Skin of body (tissue), 2 donors: ENCODE results near the gene CWC27. TPM values are rescaled to one million over a fixed set of nuclear protein-coding genes. Genes with fewer than 3 reads are reported as not detected.
"Not testable (repeated sequence)": the region's sequence is repeated elsewhere in the genome, so short reads cannot be mapped to it uniquely, and the experiment has no call there.

Experiments
- DNase-seq: peaks from one replicate; lab custom pipeline; 2025; lab: John Stamatoyannopoulos, UW
- total RNA-seq: library from RNA; depleted of rRNA; stranded (reverse); fragments of >200 nt; gene quantifications from one replicate; pipeline ENCODE4 v1.2.3, GENCODE V29; 2014

CWC27 gene
- total RNA-seq, 1 donor from 2014 or later: 16.9 TPM

- no peak for DNase-seq
These were observed 19.4 kb downstream of the CWC27 start for GRCh38 chr5:64788156-64788555.

DNA sequence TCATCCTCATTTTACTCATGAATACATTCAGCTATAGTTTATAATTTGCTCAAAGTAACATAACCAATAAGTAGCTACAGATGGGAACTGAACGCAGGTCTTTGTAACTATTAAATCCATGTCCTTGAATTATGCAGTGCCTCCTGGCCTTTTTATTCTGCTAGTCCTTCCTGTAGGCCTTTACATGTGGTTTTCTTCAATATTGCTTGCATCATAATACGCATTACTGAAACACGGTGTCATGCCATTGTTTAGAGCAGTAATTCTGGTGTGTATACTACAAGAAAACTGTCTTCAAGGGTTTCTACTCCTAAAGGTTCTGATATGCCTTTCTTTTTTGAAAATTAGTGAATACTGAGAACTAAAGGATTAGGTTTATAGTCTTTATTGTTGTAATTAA is 20.7 kb downstream of the CWC27 start:
- DNase-seq: no peak

DNA sequence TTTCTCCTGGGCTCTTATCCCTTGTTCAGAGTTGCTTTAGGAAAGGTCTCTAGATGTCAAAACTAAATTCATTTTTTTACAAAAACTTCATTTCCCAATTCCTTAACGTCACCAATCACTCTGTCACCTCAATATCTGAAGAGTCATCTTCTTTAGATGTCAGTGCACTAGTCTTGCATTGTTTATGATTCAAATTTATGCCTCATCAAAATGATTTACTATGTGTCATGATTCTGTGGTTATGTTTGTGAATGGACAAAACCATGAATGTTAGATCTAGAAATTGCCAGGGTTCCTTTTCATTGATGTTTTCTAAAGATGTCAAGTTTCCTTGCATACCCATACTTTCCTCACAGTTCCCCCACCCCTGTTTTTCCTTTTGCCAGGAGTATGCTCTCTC is 21.5 kb downstream of the CWC27 start:
- no peak for DNase-seq

DNA sequence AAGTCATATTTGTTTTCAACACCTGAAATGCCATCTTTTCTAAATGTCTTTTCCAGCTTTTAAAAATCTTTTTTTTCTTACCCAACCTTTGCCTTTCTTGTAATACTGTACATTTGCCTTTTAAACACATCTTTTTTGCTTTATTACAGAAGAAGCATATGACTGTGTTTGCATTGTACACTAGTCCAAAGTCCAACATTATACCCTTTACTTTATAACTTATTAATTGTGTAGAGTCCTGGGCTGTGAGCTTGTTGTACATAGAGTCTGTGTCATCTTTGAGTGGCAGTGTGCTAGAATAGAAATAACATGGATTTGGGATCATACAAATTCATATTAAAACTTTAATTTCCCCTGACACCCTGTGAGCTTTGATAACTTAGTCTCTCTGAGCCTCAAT is 23.7 kb downstream of the CWC27 start:
- DNase-seq: no peak

DNA sequence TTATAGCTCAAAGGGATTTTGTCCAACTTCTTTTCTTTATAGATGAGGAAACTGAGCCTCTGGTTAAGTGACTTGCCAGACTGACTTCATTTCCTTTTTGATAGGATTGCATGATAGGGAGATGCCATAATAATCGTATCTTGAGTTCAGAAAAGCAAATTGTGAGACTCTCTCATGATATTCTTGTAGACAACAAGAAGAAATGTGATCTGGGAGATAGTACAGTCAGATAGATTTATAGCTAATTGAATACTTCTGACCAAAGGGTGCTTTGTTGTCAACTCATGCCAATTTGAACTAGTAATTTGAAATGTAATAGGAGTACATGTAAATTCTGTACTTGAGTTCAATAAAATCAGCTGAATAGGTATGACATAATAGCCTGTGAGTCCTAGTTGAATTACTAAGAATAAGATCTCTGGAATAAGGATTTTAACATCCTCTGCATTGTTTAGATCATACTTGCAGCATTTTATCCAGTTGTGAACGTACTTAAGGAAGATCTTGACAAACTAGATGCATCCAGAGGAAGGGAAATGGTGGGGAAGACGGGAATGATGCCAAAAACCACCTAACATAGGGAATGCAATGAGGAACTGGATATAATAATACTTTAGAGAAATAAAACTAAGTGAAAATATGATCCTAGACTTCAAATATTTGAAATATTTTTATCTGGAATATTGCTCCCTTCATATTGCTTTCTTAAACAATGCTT is 25.5 kb downstream of the CWC27 start:
- DNase-seq: no peak

GRCh38 chr5:64796301-64796700 is 27.6 kb downstream of the CWC27 start:
- DNase-seq: no peak

GRCh38 chr5:64800926-64801325 is 32.2 kb downstream of the CWC27 start:
- DNase-seq: no peak

- DNase-seq: no peak
These were observed 37.8 kb downstream of the CWC27 start for GRCh38 chr5:64806537-64806936.

DNA sequence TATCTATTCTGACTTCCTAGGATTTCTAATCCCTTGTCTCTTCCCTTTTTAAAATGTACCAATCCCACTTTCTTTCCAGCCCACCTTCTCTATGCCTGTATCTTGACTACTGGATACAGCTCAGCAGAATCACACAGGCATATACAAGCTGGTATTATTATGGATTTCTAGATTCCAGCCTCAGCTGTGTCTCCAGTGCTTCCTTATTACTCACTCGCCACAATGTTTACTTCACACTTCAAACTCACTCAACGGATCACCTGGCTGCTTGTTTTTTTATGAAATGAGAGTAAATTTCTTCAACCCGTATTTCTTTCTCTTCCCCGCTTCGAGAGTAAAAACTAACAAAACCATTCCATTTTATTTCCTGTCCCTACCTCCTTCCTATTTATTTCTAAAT is 38.8 kb downstream of the CWC27 start:
- no peak for DNase-seq

DNA sequence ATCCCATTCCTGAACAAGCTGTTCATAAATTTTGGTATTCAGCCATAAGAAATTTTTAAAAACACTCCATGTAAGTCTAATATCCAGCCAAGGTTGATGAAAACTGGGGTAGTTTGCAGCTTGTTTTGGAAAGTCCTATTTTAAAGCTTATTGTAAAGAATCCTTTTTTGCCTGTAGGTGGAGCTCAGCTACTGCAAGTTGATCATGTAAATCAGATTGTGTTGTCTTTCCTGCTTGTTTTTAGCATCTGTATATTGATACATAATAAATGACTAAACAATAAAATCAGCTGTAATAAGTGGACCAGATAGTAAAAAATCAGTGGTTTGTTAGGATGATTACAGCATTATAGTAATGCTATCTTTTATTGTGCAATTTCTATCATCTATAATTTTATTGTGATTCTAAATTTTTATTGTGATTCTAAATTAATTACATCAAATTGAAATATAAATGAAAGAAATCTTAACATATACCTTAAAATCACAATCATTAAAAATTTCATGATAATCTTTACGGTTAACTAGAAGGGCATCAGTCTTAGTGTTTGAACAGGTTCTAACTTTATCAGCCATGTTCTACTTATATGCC is 42.4 kb downstream of the CWC27 start:
- DNase-seq: peak; percentile 39

GRCh38 chr5:64814073-64814472 is 45.3 kb downstream of the CWC27 start:
- no peak for DNase-seq

DNA sequence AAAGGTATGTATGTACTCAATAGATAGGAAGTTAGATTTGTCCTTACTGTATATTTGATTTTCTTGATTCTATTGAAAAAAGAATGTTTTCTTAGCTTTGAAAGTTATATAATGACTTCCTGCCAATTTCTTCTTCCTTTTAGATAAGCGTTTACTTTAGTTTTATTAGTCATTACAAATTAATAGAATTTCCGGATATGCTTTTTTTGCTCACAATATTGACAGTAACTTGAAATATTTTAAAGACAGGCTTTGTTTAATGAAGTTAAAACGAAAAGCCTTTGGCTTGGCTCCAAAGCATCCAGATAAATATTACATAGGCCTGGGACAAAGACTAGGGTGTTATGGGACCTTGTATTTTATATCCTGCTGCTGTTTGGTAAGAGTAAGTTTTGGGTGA is 49.5 kb downstream of the CWC27 start:
- DNase-seq: no peak

- not testable (repeated sequence) for DNase-seq
These were observed 50.6 kb downstream of the CWC27 start for GRCh38 chr5:64819345-64819744.

GRCh38 chr5:64822320-64822719 is 53.6 kb downstream of the CWC27 start:
- DNase-seq: no peak

GRCh38 chr5:64826541-64826940 is 57.8 kb downstream of the CWC27 start:
- DNase-seq: no peak

DNA sequence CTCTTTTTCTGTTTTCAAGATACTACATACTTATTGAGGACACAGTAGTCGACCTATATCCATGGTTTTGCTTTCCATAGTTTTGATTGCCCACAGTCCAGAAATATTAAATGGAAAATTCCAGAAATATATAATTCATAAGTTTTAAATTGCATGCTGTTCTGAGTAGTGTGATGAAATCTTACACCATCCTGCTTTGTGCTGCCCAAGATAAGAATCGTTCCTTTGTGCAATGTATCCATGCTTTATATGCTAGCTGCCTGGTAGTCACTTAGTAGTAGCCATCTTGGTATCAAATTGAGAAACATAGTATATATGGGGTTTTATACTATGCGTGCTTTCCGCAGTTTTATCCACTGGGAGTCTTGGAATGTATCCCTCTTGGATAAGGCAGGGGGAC is 59.0 kb downstream of the CWC27 start:
- DNase-seq: no peak

- not testable (repeated sequence) for DNase-seq
These were observed 61.9 kb downstream of the CWC27 start for GRCh38 chr5:64830650-64831049.

- DNase-seq: no peak
These were observed 63.3 kb downstream of the CWC27 start for GRCh38 chr5:64831996-64832395.

- no peak for DNase-seq
These were observed 65.3 kb downstream of the CWC27 start for GRCh38 chr5:64834037-64834436.

- no peak for DNase-seq
These were observed 65.9 kb downstream of the CWC27 start for GRCh38 chr5:64834611-64835010.

- DNase-seq: no peak
These were observed 66.5 kb downstream of the CWC27 start for GRCh38 chr5:64835266-64835665.

DNA sequence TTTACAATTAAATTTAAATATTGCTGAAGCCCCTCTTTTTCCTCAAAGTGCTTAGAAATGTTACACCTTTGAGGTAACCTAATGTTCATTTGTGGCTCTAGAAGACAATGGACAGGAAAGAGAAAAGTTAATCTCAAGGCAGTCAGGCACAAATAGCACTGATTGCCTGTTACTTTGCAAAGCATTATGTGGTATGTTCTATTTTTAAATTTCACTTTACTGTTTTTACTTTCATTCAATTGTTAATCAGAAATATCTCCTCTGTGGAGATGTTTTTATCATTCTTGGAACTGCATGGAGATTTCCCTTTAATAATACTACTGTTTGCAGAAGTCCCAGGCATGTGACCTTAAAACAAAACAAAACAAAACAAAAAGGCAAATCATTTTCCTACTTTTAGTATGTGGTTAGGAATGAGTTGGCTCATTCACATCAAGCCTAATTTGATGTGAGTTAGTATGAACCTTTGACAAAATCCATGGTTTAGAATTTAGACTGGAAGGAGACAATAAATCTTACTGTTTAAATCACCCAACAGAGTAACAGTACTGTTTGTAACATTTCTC is 67.5 kb downstream of the CWC27 start:
- DNase-seq: no peak

DNA sequence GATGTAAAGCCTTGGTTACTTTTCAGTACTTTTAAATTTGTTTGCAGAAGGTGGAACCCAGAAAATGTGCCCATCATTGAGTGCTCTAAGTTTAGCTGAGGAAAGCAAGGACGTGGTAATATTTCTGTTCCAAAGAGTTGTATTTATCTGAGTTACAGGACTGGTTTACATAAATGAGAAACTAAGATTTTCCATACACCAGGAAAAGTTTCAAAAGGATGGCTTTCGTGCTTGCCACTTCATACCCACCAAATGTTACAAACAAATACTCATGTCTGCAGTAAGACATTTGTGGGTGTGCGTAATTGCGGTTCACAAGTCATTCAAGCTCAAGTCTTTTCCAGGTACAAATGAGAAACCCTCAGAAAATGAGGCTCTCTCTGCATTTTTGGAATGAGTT is 68.1 kb downstream of the CWC27 start:
- DNase-seq: no peak
